ENCODE measurements around the gene MGMT.

MGMT gene

GRCh38 chr10:129602938-129603535, 136.0 kb downstream of the MGMT start:
- no peak for DNase-seq

- DNase-seq = no peak
Observed at GRCh38 chr10:129604333-129605032, 137.4 kb downstream of the MGMT start.

GRCh38 chr10:129605266-129605985, 138.4 kb downstream of the MGMT start:
- DNase-seq = no peak

- DNase-seq = no peak
Observed at GRCh38 chr10:129605986-129606518, 139.0 kb downstream of the MGMT start.

- DNase-seq = no peak
Observed at GRCh38 chr10:129607607-129608109, 140.6 kb downstream of the MGMT start.

GRCh38 chr10:129608653-129609052, 141.6 kb downstream of the MGMT start:
- no peak for DNase-seq

GRCh38 chr10:129609551-129609950, 142.5 kb downstream of the MGMT start:
- DNase-seq = no peak

- no peak for DNase-seq
Observed at GRCh38 chr10:129612481-129613109, 145.6 kb downstream of the MGMT start.

- no peak for DNase-seq
Observed at GRCh38 chr10:129613377-129613980, 146.4 kb downstream of the MGMT start.

GRCh38 chr10:129614341-129614740, 147.3 kb downstream of the MGMT start:
- no peak for DNase-seq

GRCh38 chr10:129615381-129615780, 148.3 kb downstream of the MGMT start:
- DNase-seq = no peak

GRCh38 chr10:129615921-129616525, 149.0 kb downstream of the MGMT start:
- no peak for DNase-seq

- no peak for DNase-seq
Observed at GRCh38 chr10:129617768-129618167, 150.7 kb downstream of the MGMT start.

GRCh38 chr10:129621062-129621461, 154.0 kb downstream of the MGMT start:
- DNase-seq = no peak

- peak; percentile 9 for DNase-seq
Observed at GRCh38 chr10:129621693-129622092, 154.7 kb downstream of the MGMT start.

- DNase-seq = no peak
Observed at GRCh38 chr10:129622291-129622690, 155.2 kb downstream of the MGMT start.

GRCh38 chr10:129622736-129623135, 155.7 kb downstream of the MGMT start:
- DNase-seq = peak; percentile 1

- no peak for DNase-seq
Observed at GRCh38 chr10:129624526-129624925, 157.5 kb downstream of the MGMT start.

GRCh38 chr10:129626309-129626708, 159.3 kb downstream of the MGMT start:
- DNase-seq = no peak

- no peak for DNase-seq
Observed at GRCh38 chr10:129626796-129627435, 159.9 kb downstream of the MGMT start.

- no peak for DNase-seq
Observed at GRCh38 chr10:129627442-129627841, 160.4 kb downstream of the MGMT start.

- no peak for DNase-seq
Observed at GRCh38 chr10:129628823-129629222, 161.8 kb downstream of the MGMT start.
